ENCODE results near the gene MYL6. TPM values are rescaled to one million over a fixed set of nuclear protein-coding genes. Genes with fewer than 3 reads are reported as not detected.

The MYL6 gene
- total RNA-seq, 3 donors from 2014 or later = 1,725 to 2,481 (median 1,981) TPM

DNA sequence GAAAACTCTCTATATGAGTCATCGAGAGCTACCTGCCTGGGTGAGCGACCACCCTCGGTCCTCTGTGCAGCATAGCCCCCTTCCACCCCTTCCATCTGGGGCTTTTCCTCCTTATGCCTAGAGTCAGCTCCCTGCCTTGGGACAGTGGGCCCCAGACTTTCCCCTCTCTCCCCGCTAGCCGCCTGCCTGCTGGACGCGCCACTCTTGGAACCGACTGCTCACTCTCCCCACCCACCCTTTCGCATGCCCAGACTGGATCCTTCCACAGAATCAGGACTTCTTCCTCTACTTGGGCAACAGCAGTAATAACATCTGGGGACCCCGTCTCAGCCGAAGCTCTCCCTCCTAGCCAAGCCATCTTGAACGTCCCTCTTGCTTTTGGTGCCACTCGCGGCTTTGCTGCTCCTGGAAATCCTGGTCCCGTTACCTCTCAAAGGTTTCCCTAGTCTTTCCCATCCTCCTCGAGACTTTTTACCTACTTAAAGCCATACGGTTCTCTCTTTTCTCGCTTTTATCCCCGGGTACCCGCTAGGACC, 29.4 kb upstream of the MYL6 start:
- Histone ChIP-seq H3K27me3 (no peaks in the 10 kb centered on the region), H3K36me3 (peaks cover 5% of the 10 kb centered on the region), H3K27ac (peak overlapping the region; percentile 92 to 94), H3K4me3 (peak overlapping the region; percentile 66 to 89 (median 80)), H3K9me3 (no peaks in the 10 kb centered on the region), H3K4me1 (peaks cover 3 to 14% of the 10 kb centered on the region in 2 donors)
- TF ChIP-seq POLR2AphosphoS5 (IDR thresholded peaks at IDR 0.05) (no peak), CTCF (IDR thresholded peaks at IDR 0.05) (no peak), POLR2A (IDR thresholded peaks at IDR 0.05) (no peak)
- no peak for DNase-seq (ENCODE audit: low spot score in 2 of 2)
- intact Hi-C loops (cut with DNase I; ENCODE audit: low total_unique reads) = loop anchor here (5.0 kb wide), 1 partner anchor 59 kb away; the partner anchor contains the start of gene SMARCC2

DNA sequence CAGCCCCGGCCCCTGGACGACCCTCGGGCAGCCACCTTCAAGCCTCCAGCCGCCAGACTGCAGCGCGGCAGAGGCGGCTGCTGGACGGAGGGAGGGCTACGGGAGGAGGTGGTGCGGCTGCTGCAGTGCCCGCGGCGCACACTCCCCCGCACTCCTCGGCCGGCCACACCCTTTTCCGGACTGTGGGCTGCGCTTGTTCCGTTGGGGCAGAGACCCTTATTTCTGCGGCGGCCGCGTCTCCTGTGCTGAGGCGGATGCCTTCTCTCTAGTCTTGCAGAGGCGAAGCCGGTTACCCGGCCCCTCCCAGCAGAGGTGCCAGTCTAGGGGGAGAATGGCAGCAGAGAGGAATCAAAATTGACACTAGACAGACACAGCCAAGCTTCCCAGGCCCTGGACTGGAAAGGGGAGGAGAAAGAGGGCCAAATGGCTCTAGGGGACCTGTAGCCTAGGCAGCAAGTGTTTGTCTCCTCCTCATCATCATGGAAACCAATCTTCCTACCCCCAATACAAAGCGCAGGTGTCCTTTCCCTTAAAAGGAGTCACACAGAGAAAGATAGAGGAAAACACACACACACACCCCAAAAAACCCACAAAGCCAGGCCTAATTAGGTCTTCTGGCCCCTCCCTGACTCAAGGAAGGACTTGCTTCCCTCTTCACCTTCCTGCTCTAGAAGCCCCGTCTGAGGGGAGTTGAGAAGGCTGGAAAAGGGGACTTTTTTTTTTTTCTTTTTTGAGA, 28.8 kb upstream of the MYL6 start:
- no peaks in the 10 kb centered on the region for H3K9me3 ChIP-seq
- H3K4me3 ChIP-seq = peak overlapping the region; percentile 66 to 89 (median 80)
- peak overlapping the region; percentile 92 to 94 for H3K27ac ChIP-seq
- TF ChIP-seq CTCF (IDR thresholded peaks at IDR 0.05) = no peak
- TF ChIP-seq POLR2AphosphoS5 (IDR thresholded peaks at IDR 0.05) = peak in 1 of 3 donors; percentile 17
- TF ChIP-seq POLR2A (IDR thresholded peaks at IDR 0.05) = no peak
- peaks cover 3 to 14% of the 10 kb centered on the region in 2 donors for H3K4me1 ChIP-seq
- H3K27me3 ChIP-seq = no peaks in the 10 kb centered on the region
- intact Hi-C loops (cut with DNase I; ENCODE audit: low total_unique reads) = loop anchor here (5.0 kb wide), 1 partner anchor 58 kb away; the partner anchor contains the start of gene SMARCC2
- peaks cover 5% of the 10 kb centered on the region for H3K36me3 ChIP-seq
- peak; percentile 62 to 66 for DNase-seq (ENCODE audit: low spot score in 2 of 2)

GRCh38 chr12:56129942-56130495, 28.1 kb upstream of the MYL6 start:
- no peaks in the 10 kb centered on the region for H3K9me3 ChIP-seq
- no peaks in the 10 kb centered on the region for H3K27me3 ChIP-seq
- TF ChIP-seq CTCF (IDR thresholded peaks at IDR 0.05) (no peak), POLR2AphosphoS5 (IDR thresholded peaks at IDR 0.05) (no peak), POLR2A (IDR thresholded peaks at IDR 0.05) (no peak)
- H3K27ac ChIP-seq = peak overlapping the region; percentile 92 to 94
- H3K36me3 ChIP-seq = peaks cover 5% of the 10 kb centered on the region
- no peak for DNase-seq (ENCODE audit: low spot score in 2 of 2)
- H3K4me3 ChIP-seq = peak overlapping the region; percentile 66 to 89 (median 80)
- peaks cover 3 to 14% of the 10 kb centered on the region in 2 donors for H3K4me1 ChIP-seq
- intact Hi-C loops (cut with DNase I; ENCODE audit: low total_unique reads) = loop anchor here (5.0 kb wide), 1 partner anchor 57 kb away; the partner anchor contains the start of gene SMARCC2

DNA sequence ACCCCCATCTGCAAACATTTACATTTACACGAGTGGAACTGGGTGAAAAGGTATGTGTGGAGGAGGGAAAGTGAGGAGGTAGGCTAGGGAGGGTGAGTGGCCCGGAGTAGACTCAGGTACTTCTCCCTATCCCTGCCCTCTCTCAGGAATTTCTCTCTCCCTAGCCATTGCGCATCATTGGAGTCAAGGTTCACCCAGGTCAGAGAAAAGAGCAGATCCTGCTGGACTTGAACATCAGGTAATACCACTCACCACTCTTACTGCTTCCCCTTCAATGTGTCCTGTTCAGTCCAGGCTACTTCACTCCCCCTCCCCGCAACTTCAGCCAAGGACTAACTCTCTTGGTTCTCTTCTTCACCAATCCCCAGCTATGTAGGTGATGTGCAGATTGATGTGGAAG, 27.3 kb upstream of the MYL6 start:
- Histone ChIP-seq H3K4me1 (peaks cover 3 to 14% of the 10 kb centered on the region in 2 donors), H3K9me3 (no peaks in the 10 kb centered on the region), H3K36me3 (peaks cover 5% of the 10 kb centered on the region), H3K4me3 (no peak overlapping the region), H3K27ac (peak overlapping the region in 1 of 2 donors; percentile 94), H3K27me3 (no peaks in the 10 kb centered on the region)
- TF ChIP-seq CTCF (IDR thresholded peaks at IDR 0.05) (no peak), POLR2AphosphoS5 (IDR thresholded peaks at IDR 0.05) (no peak), POLR2A (IDR thresholded peaks at IDR 0.05) (no peak)
- DNase-seq (ENCODE audit: low spot score in 2 of 2) = no peak
- intact Hi-C loops (cut with DNase I; ENCODE audit: low total_unique reads) = no loop called here

DNA sequence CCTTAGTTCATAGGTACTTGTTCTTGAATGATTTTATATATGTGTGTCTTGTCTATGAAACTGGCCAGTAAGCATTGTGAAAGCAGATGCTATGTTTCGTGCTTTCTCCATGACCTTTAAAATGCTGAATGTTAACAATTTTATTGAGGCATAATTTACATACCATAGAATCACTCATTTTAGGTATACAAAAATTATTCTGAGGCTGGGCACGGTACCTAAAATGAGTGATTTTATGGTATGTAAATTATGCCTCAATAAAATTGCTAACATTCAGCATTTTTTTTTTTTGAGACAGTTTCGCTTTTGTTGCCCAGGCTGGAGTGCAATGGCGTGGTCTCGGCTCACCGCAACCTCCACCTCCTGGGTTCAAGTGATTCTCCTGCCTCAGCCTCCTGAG, 23.3 kb upstream of the MYL6 start:
- Histone ChIP-seq H3K9me3 (no peaks in the 10 kb centered on the region), H3K4me1 (no peaks in the 10 kb centered on the region), H3K4me3 (no peak overlapping the region), H3K27ac (no peak overlapping the region), H3K36me3 (peaks cover 5% of the 10 kb centered on the region), H3K27me3 (no peaks in the 10 kb centered on the region)
- TF ChIP-seq POLR2A (IDR thresholded peaks at IDR 0.05) (no peak), CTCF (IDR thresholded peaks at IDR 0.05) (no peak), POLR2AphosphoS5 (IDR thresholded peaks at IDR 0.05) (no peak)
- intact Hi-C loops (cut with DNase I; ENCODE audit: low total_unique reads) = no loop called here
- DNase-seq (ENCODE audit: low spot score in 2 of 2) = no peak

Measured in breast epithelium (tissue), 4 donors.